HG03175 (cell line): ENCODE measurements around the gene TEKT5.

Experiments used
- ATAC-seq: cut with Tn5 transposase; IDR thresholded peaks from one replicate; pipeline ENCODE4 v1.9.1; 2021; ENCODE audit warnings: mild to moderate bottlenecking, moderate library complexity; ENCODE audit not compliant: unreplicated experiment

TEKT5 gene

GRCh38 chr16:10581507-10581906, 113.2 kb downstream of the TEKT5 start:
- no peak for ATAC-seq

DNA sequence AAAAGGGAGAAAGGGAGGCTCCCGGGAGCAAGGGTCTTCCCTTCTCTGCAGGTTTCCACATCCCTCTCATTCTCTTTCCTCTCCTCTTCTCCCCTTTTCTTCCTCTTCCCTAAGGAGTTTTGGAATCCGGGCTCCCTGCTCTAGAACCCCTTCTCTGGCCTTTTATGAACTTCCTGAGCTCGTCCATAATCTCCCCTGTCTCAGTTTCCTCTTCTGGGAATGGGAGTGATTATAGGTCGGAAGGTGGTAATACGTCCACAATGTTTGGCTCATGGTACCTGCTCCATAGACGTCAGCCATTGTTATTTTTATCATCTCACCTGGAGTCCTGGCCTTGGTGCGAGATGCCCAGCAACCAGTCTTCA, 113.9 kb downstream of the TEKT5 start:
- ATAC-seq: no peak

DNA sequence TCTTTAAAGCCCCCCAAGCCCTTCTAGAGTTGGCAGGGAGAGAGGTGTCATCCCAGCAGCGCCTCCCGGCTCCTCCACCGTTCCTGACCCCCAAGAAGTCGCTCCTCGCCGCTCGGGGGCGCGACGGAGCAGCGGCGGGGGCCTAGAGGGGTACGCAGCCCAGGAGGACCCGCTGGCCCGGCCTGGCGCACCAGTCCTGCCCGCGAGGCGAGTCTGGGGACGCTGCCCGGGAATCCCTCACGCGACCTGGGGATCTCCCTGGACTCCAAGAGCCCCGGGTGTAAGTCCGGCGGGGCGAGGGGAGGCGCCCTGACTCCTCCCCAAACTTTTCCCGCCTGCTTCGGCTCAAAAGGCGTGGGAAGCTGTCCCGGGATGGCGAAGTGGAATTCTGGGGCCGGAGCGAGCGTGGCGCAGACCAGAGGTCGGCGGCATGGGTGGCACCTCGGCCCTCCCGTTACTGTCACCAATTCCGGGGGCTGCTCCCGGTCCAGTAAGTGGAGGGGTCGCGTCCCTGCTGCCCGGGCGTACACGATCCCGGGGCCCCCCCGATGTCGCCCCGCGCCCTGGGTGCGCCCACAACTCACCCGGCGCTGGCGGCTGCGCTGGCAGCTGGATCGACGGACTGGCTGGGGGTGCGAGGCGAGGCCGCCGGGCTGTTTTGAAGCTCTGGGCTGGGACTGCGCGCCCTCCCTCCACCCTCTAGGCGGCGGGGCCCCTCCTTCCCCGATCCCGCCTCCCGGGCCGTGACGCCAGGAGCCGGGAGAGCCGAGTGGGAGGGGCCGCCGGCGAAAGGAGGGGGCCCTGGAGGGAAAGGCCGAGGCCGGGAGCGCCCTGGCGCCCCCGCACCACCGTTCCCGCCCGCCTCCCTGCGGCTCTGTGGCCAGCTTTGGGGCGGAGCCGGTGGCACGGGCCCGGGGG, 114.5 kb downstream of the TEKT5 start, which contains the start of gene EMP2:
Gene EMP2 (minus strand): TSS at position 634 of the 918 bp plus-strand sequence. CDS start 32,981 bp downstream, outside the sequence.
- no peak for ATAC-seq

GRCh38 chr16:10579575-10579964, 115.2 kb downstream of the TEKT5 start:
- ATAC-seq: no peak

DNA sequence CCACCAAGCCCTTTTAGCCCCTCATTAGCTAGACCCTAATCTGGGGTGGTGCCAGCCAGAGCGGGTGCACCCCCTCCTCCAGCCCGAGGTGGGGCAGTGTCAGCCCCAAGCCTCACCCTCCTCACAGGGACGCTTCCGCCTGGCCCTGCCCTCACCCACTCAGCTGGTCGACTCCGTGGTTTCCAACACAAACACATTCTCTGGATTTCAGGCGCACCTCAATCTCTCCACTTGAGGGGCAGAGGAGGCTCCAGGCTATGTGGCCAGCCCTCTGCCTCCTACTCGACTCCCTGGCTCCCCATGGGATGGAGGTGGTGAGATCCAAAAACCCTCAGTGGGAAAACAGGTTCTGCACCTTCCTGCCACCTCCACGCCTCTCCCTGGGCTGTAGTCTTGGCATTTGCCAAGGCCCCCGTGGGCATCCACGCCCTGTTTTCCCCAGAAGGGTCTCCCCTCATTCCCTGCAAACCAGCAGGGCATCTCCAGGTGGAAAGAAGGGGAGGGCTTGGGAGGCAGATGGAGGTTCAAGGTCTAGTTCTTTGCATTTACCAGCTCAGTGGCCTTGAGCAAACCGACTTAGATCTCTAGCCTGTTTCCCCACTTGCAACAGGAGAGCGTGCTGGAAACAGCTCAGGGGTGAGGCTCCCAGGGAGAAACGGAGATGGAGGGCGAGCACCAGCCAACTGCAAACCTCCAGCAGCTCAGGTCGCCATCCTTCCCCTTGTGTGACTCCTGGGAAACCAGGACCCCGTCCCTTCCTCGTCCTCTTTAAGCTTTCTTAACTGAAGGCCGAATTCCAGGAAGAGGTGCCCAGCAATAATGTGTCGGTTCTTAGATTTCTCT, 116.0 kb downstream of the TEKT5 start:
- ATAC-seq: no peak
